ENCODE data around the gene ELF1.

DNA sequence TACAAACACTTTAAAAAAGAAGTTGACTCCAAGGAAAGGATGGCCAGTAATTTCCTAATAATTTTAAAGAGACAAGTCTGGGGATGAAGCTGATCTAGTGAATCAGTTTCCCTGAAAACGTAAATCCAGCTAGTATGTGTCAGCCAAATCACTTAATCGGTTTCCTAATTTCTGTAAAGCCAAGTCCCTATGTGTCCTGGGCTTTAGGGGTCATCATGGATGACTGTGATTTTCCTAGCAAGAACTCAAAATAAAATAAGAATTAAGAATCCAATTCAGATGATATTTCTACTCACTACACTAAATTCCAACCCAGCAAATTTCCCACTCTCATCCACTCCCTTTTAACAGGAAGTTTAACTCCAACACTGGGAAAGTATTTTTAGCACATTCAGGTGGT is 35.9 kb downstream of the ELF1 start:
- TF ChIP-seq, protein P1, sequence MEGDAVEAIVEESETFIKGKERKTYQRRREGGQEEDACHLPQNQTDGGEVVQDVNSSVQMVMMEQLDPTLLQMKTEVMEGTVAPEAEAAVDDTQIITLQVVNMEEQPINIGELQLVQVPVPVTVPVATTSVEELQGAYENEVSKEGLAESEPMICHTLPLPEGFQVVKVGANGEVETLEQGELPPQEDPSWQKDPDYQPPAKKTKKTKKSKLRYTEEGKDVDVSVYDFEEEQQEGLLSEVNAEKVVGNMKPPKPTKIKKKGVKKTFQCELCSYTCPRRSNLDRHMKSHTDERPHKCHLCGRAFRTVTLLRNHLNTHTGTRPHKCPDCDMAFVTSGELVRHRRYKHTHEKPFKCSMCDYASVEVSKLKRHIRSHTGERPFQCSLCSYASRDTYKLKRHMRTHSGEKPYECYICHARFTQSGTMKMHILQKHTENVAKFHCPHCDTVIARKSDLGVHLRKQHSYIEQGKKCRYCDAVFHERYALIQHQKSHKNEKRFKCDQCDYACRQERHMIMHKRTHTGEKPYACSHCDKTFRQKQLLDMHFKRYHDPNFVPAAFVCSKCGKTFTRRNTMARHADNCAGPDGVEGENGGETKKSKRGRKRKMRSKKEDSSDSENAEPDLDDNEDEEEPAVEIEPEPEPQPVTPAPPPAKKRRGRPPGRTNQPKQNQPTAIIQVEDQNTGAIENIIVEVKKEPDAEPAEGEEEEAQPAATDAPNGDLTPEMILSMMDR (IDR thresholded peaks at IDR 0.05; ENCODE audit: insufficient read depth, low read length, poor library complexity, severe bottlenecking) = no peak
- TF ChIP-seq EZH2phosphoT487 (conservative IDR thresholded peaks at IDR 0.05; ENCODE audit: low read length) = no peak

All from SU-DHL-6 (cell line).